GM18520 (cell line): ENCODE data around the gene FGF12.

ENCODE experiments used
- ATAC-seq: cut with Tn5 transposase; IDR thresholded peaks from one replicate; pipeline ENCODE4 v1.9.1; 2021; ENCODE audit not compliant: unreplicated experiment

Gene FGF12

GRCh38 chr3:192514081-192514753 lies 213.1 kb downstream of the FGF12 start:
- ATAC-seq = no peak

DNA sequence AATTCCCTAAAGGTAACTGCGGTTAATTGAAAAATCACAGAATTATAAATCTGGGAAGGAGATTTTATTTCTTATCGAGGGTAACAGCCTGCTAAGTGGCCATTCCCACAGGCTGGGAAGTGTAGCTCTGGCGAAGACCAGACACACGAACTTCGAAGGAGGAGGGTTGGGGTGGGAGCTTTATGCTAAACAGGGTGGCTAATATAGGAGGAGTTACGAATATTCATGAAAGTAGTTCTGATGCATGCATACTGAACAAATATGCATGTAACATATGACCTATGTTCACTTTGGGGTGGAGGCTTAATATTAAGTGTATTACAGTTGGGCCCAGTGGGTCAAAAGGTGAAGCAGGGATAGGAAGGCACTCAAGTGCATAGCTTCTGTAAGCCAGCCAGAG lies 221.6 kb downstream of the FGF12 start:
- no peak for ATAC-seq

GRCh38 chr3:192501401-192501800 lies 225.9 kb downstream of the FGF12 start:
- no peak for ATAC-seq

DNA sequence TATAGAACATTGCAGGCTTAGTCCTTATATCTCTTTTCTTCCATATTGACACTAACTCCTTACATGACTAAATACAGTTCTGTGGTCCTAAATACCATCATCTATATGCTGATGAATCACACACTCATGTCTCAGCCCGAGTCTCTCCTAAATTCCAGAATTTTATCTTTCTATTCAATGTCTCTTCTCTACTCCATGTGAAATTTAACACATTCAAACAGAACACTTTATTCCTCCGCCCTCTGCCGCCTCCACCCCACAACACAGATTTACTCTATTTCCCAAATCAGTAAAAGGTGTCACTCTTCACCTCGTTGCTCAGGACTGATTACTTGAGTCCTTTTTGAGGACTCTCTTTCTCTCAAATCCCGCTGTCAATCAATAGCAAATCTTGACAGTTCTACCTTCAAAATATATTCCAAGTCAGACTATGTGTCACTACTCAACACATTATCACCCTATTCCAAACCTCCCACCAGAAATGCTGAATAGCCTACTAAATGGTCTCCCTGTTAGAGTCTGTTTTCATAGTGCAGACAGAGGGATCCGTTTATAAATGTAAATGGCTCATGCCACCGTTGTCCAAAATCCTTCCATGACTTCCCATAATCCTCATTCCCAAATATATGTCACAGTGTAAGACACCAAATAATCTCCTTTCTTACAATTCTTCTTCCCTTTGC lies 230.3 kb downstream of the FGF12 start:
- no peak for ATAC-seq

DNA sequence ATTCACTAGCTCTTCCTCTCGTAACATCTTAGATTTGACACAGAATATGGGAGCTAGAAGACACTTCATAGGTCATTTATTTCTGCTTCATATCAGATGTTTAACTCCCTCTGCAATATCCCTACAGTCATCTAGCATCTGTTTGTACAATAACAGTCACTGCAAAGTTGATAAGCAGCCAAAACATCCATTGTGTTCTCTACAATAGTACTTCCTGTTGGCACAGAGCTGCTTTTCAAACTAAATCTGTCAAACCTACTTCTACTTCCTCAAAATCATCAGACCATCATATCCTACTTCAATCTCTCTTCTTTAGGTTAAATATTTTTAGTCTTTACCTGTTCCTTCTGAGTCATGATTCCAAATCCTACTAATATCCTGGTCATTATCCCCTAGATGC lies 233.2 kb downstream of the FGF12 start:
- no peak for ATAC-seq

DNA sequence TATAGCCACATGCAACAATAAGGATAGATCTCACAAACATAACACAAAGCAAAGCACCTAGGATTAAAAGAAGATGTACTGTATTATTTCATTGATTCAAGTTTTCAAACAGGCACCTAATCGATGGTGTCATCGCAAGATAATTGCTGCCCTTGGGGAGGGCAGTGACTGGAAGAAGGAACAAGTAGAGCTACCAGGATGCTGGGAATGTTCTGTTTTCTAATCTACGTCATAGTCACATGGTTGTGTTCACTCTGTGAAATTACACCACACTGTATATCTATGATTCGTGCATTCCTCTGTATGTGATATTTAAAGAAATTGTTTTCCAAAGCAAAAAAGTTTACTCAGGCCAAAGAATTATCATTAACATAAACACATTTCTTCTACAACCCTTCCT lies 236.6 kb downstream of the FGF12 start:
- no peak for ATAC-seq

GRCh38 chr3:192489579-192489978 lies 237.8 kb downstream of the FGF12 start:
- ATAC-seq = no peak

- no peak for ATAC-seq
These were observed 240.3 kb downstream of the FGF12 start for GRCh38 chr3:192487033-192487432.

DNA sequence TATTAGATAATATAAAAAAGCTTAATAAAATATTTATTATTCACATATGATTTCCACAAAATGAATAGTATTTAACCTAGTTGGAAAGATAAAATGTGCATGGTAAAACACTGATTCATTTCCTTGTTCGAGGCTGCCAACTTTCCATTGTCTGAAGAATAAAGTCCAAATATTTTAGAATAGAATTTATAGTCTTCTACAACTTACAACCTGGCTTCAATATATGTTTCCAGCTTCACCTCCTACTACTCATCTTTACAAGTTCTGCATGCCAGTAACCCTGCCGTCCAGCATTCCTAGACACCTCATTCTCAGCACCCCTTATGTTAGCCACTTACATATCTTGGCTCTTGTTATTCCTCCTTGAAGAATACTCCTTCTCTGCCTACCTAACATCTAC lies 244.5 kb downstream of the FGF12 start:
- ATAC-seq = no peak

- no peak for ATAC-seq
These were observed 244.9 kb downstream of the FGF12 start for GRCh38 chr3:192482391-192482790.

DNA sequence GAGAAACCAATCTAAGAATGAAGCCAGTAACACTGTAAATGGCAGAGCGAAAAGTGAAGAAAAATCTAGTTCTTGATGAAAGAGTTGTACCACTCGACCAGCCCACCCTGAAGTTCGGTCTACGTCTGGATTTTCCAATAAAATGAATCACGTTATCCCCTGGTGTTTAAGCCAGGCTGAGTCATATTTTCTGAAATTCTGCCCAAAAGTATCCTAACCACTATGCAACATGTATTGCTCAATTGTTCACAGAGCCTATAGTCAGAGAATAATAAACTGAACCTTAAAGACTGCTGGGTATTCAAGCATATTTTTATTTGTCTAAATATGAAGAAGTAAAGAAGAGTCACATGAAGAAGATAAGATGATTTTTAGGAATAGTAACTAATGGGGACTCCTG lies 245.7 kb downstream of the FGF12 start:
- ATAC-seq = no peak

- peak; percentile 93 for ATAC-seq
These were observed 259.9 kb downstream of the FGF12 start for GRCh38 chr3:192467230-192468140.

GRCh38 chr3:192449036-192449435 lies 278.3 kb downstream of the FGF12 start:
- no peak for ATAC-seq

GRCh38 chr3:192445770-192446644 lies 281.3 kb downstream of the FGF12 start:
- ATAC-seq = no peak

GRCh38 chr3:192444791-192445106 lies 282.6 kb downstream of the FGF12 start:
- no peak for ATAC-seq

- ATAC-seq = peak; percentile 80
These were observed 283.1 kb downstream of the FGF12 start for GRCh38 chr3:192444096-192444790.

DNA sequence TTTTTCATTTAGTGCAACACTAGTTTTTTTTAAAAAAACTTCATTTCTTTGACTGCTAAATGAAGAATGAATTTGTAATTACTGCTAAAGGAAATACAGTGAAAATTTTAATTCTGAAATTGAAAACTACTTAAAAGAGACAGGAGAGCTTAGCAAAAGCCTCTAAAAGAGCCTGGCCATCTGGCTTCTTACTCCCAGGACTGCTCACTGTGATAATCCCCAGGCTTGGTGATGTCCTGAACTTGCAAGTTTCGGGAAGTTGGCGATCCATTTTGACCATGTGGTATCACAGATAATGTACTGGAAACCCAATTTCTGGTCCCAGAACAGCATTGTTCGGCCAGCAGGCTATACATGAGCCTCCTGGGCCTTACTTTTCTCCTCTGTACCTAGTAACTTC lies 292.1 kb downstream of the FGF12 start:
- no peak for ATAC-seq

DNA sequence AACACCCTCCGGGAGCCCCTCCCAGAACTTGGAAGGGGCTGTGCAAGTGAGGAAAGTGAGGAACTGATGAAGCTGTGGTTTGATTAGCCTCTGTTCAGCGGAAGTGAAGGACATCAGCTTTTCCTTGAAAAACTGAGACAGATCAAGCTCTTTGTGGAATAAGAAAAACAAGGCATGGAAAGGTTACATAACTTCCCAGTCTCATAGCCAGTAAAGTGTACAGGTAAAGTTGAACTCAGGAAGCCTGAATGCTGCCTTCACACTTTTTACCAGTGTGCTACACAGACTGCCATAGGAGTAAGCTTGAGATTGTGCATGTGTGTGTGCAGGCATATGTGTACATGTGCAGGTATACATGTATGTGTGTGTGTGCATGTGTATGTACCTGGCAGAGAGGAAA lies 293.2 kb downstream of the FGF12 start:
- no peak for ATAC-seq

GRCh38 chr3:192433704-192434103 lies 293.6 kb downstream of the FGF12 start:
- no peak for ATAC-seq

DNA sequence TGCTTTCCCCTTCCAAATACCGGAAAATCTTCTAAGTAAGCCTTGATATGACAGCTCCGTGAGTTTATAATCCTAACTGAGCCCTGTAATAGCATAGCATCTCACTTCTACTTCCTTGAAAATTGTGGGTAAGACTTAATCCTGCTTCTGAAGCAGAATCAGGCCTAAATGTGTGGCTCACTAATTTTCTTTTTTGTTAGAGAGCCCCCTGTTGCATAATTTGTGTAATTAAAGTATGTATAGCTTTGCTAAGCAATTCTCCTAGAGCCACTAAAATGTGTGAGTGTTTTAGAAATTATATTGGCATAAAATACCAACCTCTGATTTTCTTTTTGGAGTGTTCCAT lies 304.4 kb downstream of the FGF12 start:
- no peak for ATAC-seq
